Measurements from ENCODE around the gene TRRAP.

DNA sequence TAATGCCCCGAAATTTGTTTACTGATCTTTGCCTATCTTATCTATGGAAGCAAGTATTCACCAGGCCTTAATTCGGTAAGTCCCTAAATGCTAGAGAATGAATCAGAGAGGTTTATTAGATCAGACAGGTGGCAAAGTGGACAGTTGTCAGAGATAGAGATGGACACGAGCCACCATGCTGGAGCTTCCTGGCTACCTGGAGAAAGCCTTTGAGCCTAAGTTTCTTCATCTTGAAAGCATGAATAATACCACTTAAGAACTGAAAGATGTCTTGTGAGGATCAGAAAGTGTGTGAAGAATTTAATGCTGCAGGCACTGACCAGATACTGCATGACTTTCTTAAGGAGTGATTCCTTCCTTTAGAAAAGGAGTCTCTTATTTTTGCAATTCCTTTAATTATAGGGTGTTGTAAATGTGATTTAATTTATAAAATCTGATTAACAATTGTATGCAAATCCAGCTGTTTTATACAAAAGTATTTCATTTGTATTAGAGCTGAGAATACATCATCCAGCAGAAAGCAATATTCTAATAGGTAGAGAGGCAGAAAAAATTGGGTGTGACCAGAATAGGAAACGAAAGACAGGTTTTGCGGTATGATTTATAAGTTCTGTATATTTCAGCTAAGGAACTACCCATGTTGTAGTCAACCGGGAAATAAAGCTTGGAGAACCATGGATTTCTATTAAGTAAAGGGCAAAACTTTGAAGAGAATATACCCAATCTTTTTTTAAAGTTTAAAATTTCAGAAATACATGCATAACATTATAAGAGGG lies 182.9 kb downstream of the TRRAP start:
- TF ChIP-seq, protein P1, sequence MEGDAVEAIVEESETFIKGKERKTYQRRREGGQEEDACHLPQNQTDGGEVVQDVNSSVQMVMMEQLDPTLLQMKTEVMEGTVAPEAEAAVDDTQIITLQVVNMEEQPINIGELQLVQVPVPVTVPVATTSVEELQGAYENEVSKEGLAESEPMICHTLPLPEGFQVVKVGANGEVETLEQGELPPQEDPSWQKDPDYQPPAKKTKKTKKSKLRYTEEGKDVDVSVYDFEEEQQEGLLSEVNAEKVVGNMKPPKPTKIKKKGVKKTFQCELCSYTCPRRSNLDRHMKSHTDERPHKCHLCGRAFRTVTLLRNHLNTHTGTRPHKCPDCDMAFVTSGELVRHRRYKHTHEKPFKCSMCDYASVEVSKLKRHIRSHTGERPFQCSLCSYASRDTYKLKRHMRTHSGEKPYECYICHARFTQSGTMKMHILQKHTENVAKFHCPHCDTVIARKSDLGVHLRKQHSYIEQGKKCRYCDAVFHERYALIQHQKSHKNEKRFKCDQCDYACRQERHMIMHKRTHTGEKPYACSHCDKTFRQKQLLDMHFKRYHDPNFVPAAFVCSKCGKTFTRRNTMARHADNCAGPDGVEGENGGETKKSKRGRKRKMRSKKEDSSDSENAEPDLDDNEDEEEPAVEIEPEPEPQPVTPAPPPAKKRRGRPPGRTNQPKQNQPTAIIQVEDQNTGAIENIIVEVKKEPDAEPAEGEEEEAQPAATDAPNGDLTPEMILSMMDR (IDR thresholded peaks at IDR 0.05), result no peak
- TF ChIP-seq POLR2A (IDR thresholded peaks at IDR 0.05), result no peak

All from body of pancreas (tissue), 4 donors.